ENCODE measurements around the gene NDUFS6. TPM values are rescaled to one million over a fixed set of nuclear protein-coding genes. Genes with fewer than 3 reads are reported as not detected.
"Not testable (repeated sequence)": the region's sequence is repeated elsewhere in the genome, so short reads cannot be mapped to it uniquely, and the experiment has no call there.

NDUFS6 gene
- polyA plus RNA-seq, 1 donor from 2014 or later: 72.0 TPM

- Histone ChIP-seq H3F3A (ENCODE audit: insufficient read depth, low read length, poor library complexity, severe bottlenecking) (peaks cover 5% of the 10 kb centered on the region), H3K4me2 (ENCODE audit: low read length) (no peak overlapping the region), H3K9me2 (ENCODE audit: insufficient read depth, low read length) (no peaks in the 10 kb centered on the region), H2AFZ (ENCODE audit: low read depth, low read length) (no peak overlapping the region), H3K9me3 (ENCODE audit: low read length) (no peaks in the 10 kb centered on the region), H3K79me2 (replicated peaks; ENCODE audit: insufficient read depth, low read length) (peaks cover 18% of the 10 kb centered on the region), H3K27me3 (ENCODE audit: insufficient read depth, low read depth, low read length) (no peaks in the 10 kb centered on the region), H3K27ac (ENCODE audit: low read length) (no peak overlapping the region), H3K4me3 (ENCODE audit: low read length) (no peak overlapping the region), H3K36me3 (ENCODE audit: insufficient read depth, low read length) (no peaks in the 10 kb centered on the region), H4K20me1 (ENCODE audit: insufficient read depth) (no peaks in the 10 kb centered on the region), H3K9ac (ENCODE audit: low read length) (no peak overlapping the region)
- TF ChIP-seq REST (IDR thresholded peaks at IDR 0.05; ENCODE audit: borderline replicate concordance): no peak
- TF ChIP-seq MXI1 (conservative IDR thresholded peaks at IDR 0.05; ENCODE audit: poor library complexity, severe bottlenecking): no peak
- no peak for TF ChIP-seq EP300 (conservative IDR thresholded peaks at IDR 0.05; ENCODE audit: poor library complexity, severe bottlenecking)
- no peak for TF ChIP-seq SMC3 (conservative IDR thresholded peaks at IDR 0.05; ENCODE audit: poor library complexity)
- TF ChIP-seq POLR2AphosphoS5 (IDR thresholded peaks at IDR 0.05): no peak
- no peak for TF ChIP-seq RAD21 (conservative IDR thresholded peaks at IDR 0.05)
- no peak for TF ChIP-seq EZH2 (IDR thresholded peaks at IDR 0.05; ENCODE audit: borderline replicate concordance, insufficient read depth, low read length, poor library complexity, severe bottlenecking)
- TF ChIP-seq TAF1 (IDR thresholded peaks at IDR 0.05; ENCODE audit: low read depth): no peak
- TF ChIP-seq CTCF (IDR thresholded peaks at IDR 0.05; ENCODE audit: poor library complexity, severe bottlenecking): no peak
Observed at GRCh38 chr5:1797855-1798254, 3.4 kb upstream of the NDUFS6 start.

- H3K27me3 ChIP-seq (ENCODE audit: insufficient read depth, low read depth, low read length); H3K9me2 ChIP-seq (ENCODE audit: insufficient read depth, low read length); H3K9me3 ChIP-seq (ENCODE audit: low read length); H3K36me3 ChIP-seq (ENCODE audit: insufficient read depth, low read length); H3F3A ChIP-seq (ENCODE audit: insufficient read depth, low read length, poor library complexity, severe bottlenecking); H2AFZ ChIP-seq (ENCODE audit: low read depth, low read length); H3K27ac ChIP-seq (ENCODE audit: low read length); H4K20me1 ChIP-seq (ENCODE audit: insufficient read depth): not testable (repeated sequence)
- H3K79me2 ChIP-seq (replicated peaks; ENCODE audit: insufficient read depth, low read length): peaks cover 22% of the 10 kb centered on the region
- H3K4me3 ChIP-seq (ENCODE audit: low read length): peak overlapping the region; percentile 100
- H3K9ac ChIP-seq (ENCODE audit: low read length): peak overlapping the region; percentile 74
- H3K4me2 ChIP-seq (ENCODE audit: low read length): peak overlapping the region; percentile 89
Observed at GRCh38 chr5:1798589-1798988, 2.6 kb upstream of the NDUFS6 start.

GRCh38 chr5:1799110-1799601 lies 2.1 kb upstream of the NDUFS6 start:
- Histone ChIP-seq H3K27me3 (ENCODE audit: insufficient read depth, low read depth, low read length) (no peaks in the 10 kb centered on the region), H2AFZ (ENCODE audit: low read depth, low read length) (peak overlapping the region; percentile 14), H3K4me3 (ENCODE audit: low read length) (peak overlapping the region; percentile 100), H3K27ac (ENCODE audit: low read length) (no peak overlapping the region), H3K9me2 (ENCODE audit: insufficient read depth, low read length) (no peaks in the 10 kb centered on the region), H3K79me2 (replicated peaks; ENCODE audit: insufficient read depth, low read length) (peaks cover 22% of the 10 kb centered on the region), H3K36me3 (ENCODE audit: insufficient read depth, low read length) (no peaks in the 10 kb centered on the region), H3F3A (ENCODE audit: insufficient read depth, low read length, poor library complexity, severe bottlenecking) (peaks cover 5% of the 10 kb centered on the region), H3K9me3 (ENCODE audit: low read length) (no peaks in the 10 kb centered on the region), H4K20me1 (ENCODE audit: insufficient read depth) (no peaks in the 10 kb centered on the region), H3K4me2 (ENCODE audit: low read length) (peak overlapping the region; percentile 89), H3K9ac (ENCODE audit: low read length) (peak overlapping the region; percentile 74)
- TF ChIP-seq POLR2AphosphoS5 (IDR thresholded peaks at IDR 0.05): no peak
- TF ChIP-seq SMC3 (conservative IDR thresholded peaks at IDR 0.05; ENCODE audit: poor library complexity): no peak
- TF ChIP-seq TAF1 (IDR thresholded peaks at IDR 0.05; ENCODE audit: low read depth): no peak
- TF ChIP-seq CTCF (IDR thresholded peaks at IDR 0.05; ENCODE audit: poor library complexity, severe bottlenecking): no peak
- TF ChIP-seq EZH2 (IDR thresholded peaks at IDR 0.05; ENCODE audit: borderline replicate concordance, insufficient read depth, low read length, poor library complexity, severe bottlenecking): no peak
- no peak for TF ChIP-seq REST (IDR thresholded peaks at IDR 0.05; ENCODE audit: borderline replicate concordance)
- TF ChIP-seq EP300 (conservative IDR thresholded peaks at IDR 0.05; ENCODE audit: poor library complexity, severe bottlenecking): no peak
- TF ChIP-seq MXI1 (conservative IDR thresholded peaks at IDR 0.05; ENCODE audit: poor library complexity, severe bottlenecking): no peak
- no peak for TF ChIP-seq RAD21 (conservative IDR thresholded peaks at IDR 0.05)

All from neural cell (in vitro differentiated cells).